C4-2B (cell line): ENCODE results near the gene NAV1.

ENCODE experiments used
- ZFX ChIP-seq: fragments of 450-650 bp; IDR thresholded peaks from 2 replicates; pipeline ENCODE4 v1.6.1; 2017
- TF ChIP-seq, protein P1 (sequence below): fragments of 450-650 bp; conservative IDR thresholded peaks from 2 replicates; pipeline ENCODE4 v1.5.1; 2017; ENCODE audit warnings: mild to moderate bottlenecking

DNA sequence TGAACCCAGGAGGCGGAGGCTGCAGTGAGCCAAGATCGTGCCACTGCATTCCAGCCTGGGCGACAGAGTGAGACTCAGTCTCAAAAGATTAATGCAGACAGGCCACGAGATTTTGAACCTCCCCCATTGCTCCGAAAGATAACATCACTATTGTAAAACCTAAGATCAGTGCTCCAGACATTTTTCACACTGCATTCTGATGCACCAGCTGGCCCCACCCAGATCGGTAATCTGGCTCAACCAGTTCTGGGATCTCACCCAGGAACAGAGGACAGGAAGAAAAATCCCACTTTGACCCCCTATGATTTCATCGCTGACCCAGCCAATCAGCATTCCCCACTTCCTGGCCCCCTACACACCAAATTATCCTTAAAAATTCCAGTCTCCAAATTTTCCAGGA lies 21.3 kb upstream of the NAV1 start:
- TF ChIP-seq, protein P1, sequence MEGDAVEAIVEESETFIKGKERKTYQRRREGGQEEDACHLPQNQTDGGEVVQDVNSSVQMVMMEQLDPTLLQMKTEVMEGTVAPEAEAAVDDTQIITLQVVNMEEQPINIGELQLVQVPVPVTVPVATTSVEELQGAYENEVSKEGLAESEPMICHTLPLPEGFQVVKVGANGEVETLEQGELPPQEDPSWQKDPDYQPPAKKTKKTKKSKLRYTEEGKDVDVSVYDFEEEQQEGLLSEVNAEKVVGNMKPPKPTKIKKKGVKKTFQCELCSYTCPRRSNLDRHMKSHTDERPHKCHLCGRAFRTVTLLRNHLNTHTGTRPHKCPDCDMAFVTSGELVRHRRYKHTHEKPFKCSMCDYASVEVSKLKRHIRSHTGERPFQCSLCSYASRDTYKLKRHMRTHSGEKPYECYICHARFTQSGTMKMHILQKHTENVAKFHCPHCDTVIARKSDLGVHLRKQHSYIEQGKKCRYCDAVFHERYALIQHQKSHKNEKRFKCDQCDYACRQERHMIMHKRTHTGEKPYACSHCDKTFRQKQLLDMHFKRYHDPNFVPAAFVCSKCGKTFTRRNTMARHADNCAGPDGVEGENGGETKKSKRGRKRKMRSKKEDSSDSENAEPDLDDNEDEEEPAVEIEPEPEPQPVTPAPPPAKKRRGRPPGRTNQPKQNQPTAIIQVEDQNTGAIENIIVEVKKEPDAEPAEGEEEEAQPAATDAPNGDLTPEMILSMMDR: no peak
- no peak for TF ChIP-seq ZFX
